Suppressor macrophage treated with lipopolysaccharide for 1 hour (primary cell): ENCODE results near the gene METTL6.
"Not testable (repeated sequence)": the region's sequence is repeated elsewhere in the genome, so short reads cannot be mapped to it uniquely, and the experiment has no call there.

Experiments
- DNase-seq, 3 donors: peaks; one replicate each; pipeline ENCODE4 v3.0.0-alpha.2; 2020 to 2022

The METTL6 gene

DNA sequence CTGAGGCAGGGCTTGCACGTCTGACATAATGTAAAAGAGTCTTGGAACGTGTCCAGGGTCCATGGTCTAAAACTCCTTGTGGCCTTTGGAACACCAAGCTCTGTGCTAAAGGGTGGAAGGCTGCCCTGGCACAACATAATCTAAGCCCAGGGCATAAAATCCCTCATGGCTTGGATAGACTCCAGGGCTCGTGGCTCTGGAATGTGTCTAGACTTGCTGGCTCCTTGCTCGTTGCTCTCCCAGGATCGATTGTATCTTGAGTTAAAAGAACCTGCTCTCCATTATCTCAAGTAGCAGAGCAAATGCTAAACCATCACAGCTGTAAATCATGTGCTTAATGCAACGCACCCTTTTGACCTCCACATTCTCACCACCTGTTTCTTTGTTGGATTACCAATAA, 63.3 kb downstream of the METTL6 start:
- not testable (repeated sequence) for DNase-seq

DNA sequence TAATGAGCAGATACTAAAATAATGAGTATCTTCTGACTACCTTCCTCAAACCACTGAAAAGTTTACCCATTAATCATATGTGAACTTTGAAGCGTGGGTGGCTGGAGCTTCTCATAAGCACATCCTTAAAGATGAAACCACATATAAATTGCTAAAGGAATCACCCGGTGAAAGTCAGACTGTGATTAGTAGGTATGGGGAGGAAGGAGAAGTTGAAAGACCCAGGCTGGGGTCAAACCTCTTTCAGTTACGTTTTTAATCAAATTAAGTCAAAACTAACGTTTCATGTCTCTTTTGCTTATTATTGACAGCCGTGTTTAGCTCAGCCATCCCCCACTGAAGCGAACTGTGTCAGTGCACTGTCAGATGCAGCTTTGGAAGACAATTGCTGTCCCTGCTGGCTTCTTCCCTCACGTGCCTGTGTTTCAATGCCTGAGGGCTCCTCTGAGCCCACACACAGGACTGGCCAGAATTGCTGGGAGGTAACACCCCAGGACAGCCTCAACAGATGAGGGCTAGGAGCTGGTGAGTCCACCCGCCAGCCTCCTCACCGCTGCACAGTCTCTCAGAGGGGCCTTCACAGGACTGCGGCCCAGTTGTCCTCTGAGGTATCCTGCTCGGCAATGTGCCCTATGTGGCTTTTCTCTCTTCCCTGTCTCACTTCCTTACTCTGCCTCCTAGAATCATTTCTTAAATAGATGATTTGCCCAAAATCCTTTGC, 65.7 kb downstream of the METTL6 start:
- DNase-seq = peak; percentile 84 to 94 (median 90)

DNA sequence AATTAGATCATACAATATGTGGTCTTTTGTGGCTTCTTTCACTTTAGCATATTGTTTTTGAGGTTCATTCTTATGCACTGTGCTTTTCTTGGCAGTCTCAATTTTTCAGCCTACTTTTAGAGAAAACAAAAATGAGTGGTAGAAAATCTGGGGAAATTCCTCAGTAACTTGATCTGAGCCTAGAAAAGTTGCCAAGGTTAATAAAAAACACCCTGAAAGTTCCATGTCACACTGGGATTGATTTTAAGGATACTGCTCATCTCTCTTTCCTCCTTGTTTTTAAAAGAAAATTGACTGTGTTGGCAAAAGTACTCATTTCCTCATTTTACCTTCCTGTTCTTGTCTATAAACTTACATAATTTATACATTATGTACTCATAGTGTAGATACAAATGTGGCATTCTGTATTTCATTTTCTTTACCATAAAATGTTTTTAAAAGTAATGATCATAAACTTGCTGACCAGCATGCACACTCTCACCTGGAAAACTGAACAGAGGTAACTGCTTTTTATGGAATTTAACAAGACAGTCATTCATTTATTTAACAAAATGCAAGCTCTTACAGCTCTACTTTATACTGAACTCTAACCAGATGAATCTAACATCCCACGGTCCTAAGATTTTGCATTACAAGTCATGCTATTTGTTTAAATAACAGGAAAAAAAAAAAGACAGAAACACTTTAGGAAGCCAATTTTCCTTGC, 66.4 kb downstream of the METTL6 start:
- DNase-seq = peak in 2 of 3 donors; percentile 67 to 72
